Measurements from ENCODE around the gene ZCCHC18.
A peak's percentile ranks its signal among the peaks of the same experiment; 100 is the strongest.
"Not testable (repeated sequence)": the region's sequence is repeated elsewhere in the genome, so short reads cannot be mapped to it uniquely, and the experiment has no call there.

ZCCHC18 gene

DNA sequence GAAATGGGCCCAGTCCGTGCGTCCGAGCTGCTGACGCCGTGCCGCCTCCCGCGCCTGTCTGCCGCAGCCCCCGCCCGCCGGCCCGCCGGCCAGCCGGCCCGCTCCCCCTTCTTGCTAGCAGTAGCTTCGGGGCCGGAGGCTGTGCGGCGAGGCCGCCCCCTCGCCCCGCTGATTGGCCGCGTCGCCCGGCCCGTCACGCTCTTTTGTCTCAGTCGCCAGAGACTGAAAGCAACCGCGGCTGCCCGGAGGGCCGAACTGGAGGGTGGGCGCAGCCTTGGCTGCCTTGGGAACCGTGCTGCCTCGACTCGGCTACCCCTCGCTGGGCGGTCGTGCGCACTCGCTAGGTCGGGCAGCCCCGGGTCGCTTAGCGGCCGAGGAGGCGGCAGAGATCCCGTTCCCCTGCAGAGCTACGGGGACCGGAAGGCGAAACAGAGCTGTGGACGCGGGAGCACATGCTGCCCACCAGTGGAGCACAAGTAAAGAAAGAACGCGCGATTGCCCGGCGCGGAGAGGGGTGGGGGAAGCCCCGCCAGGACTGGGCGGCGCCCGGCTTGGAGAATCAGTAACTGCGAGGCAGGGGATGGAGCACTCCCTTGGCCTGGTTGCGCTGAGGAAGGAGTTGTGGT lies at the start of gene ZCCHC18:
TSS of gene ZCCHC18 (plus strand) at position 198 of the 626 bp plus-strand sequence. CDS start 1,589 bp downstream, outside the sequence.
- peak; percentile 20 for DNase-seq

- not testable (repeated sequence) for DNase-seq
Measured at GRCh38 chrX:104062636-104063035, 49.7 kb upstream of the ZCCHC18 start.

DNA sequence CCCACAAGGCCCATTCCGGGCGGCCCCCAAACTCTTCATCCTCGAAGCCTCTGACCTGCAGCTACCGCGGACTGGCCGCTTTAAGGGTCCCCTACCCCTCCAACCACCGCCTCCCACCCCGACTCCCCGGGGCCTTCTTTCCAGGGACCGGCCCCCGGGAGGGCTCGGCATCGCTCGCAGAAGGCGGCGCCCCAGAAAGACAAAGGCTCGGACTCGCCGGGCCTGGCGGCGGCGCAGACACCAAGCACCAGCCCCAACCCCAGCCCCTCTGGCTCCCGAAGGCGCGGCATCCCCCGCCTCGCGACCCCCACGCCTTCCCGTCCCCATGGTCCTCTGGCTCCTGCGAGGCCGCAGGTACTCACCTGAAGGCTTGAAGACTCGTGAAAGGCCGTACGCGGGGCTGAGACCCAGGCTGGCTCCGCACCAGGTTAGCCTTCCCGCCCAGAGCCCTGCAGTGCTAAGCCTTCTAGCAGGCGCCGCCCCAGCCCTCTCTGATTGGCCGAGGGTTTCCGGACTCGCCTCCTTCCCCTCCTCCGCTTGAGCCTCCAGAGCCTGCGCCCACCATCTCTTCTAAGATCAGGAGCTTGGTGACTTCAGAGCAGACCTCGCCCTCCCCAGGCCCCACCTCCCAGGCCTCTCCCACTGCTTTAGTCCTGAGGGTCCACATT lies 36.4 kb upstream of the ZCCHC18 start, which contains the start of gene TMSB15C:
TSS of gene TMSB15C (minus strand) at position 459 of the 668 bp plus-strand sequence.
- not testable (repeated sequence) for DNase-seq

DNA sequence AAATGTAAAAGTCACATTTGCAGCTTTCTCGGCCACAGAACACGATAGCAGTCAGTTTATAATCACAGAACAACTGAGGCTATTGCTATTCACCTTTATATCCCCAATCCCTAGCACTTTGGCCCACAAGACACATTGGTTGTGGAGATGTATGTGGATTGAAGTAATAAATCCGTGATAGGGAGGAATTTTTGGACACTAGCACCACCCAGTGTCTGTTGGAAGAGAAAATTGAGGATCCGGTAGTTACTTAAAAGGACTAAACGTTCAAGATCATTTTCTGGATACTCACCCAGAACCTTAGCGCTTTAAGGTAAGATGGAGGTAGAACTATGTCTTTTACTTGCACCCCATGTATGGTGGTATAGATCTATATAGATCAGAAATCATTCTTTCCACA lies 34.5 kb upstream of the ZCCHC18 start:
- DNase-seq = not testable (repeated sequence)

- DNase-seq = no peak
Measured at GRCh38 chrX:104084063-104084462, 28.3 kb upstream of the ZCCHC18 start.

- DNase-seq = no peak
Measured at GRCh38 chrX:104084534-104085277, 27.6 kb upstream of the ZCCHC18 start.

DNA sequence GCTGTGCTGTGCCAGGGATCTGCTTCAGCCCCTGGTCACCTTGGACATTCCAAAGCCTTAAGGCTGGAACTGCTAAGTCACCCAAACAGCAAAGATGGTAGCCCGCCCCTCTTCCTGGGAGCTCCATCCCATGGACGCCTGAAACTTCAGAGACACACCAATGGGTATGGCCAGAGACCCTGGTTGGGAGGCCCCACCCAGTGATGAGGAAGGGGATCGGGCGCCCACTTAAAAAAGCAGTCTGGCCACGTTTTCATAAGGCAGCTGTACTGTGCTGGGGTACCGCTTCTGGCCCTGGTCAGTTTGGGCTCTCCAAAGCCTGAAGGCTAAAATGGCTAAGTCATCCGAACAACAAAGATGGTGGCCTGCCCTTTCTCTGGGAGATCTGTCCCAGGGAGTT lies 26.8 kb upstream of the ZCCHC18 start:
- no peak for DNase-seq

DNA sequence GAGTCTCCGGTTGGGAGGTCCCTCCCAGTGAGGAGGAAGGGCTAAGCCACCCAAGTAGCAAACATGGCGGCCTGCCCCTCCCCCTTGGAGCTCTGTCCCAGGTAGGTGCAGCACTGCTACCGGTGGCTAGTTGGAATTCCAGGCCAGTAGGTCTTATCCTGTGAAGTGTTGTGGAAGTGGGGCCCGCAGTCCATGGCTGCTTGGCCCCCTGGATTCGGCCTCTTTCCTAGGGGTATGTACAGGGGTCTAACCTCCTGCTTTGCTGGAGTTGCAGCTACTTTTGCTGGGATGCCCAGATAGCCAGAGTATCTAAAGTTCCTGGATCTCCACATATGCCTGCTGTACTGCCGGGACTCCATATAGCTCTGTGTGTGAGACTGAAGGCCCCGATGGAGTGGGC lies 26.4 kb upstream of the ZCCHC18 start:
- no peak for DNase-seq

- peak; percentile 49 for DNase-seq
Measured at GRCh38 chrX:104098151-104098808, 14.0 kb upstream of the ZCCHC18 start.

DNA sequence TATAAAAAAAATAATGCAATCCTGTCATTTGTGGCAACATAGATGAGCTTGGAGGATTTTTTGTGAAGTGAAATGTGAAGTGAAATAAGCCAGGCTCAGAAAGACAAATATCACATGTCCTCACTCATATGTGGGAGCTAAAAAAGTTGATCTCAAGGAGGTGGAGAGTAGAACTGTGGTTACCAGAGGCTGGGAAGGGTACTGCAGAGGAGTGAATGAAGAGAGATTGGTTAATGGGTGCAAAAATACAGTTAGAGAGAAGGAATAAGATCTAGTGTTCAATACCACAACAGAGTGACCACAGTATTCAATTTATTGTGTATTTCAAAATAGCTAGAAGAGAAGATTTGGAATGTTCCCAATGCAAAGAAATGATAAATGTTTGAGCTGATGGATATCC lies 13.4 kb upstream of the ZCCHC18 start:
- DNase-seq = no peak

DNA sequence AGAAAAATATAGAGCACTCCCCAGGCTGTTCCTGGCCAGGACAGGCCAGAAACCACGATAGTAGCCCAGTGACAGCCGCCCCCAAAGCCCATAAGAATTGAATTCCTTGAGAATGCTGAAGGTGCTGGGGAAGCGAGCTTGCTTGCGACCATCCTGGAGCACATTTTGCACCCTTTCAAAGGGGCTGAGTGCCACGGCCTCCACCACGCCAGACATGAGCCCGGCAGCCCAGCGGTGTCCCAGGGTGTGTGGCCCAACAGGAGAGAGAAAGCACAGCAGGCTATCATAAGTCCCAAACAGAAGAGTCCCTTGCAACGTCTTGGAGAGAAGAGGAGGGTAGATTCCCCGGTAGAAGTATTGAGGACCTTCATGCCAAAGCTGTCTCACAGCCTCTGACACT lies 7.6 kb upstream of the ZCCHC18 start:
- no peak for DNase-seq

DNA sequence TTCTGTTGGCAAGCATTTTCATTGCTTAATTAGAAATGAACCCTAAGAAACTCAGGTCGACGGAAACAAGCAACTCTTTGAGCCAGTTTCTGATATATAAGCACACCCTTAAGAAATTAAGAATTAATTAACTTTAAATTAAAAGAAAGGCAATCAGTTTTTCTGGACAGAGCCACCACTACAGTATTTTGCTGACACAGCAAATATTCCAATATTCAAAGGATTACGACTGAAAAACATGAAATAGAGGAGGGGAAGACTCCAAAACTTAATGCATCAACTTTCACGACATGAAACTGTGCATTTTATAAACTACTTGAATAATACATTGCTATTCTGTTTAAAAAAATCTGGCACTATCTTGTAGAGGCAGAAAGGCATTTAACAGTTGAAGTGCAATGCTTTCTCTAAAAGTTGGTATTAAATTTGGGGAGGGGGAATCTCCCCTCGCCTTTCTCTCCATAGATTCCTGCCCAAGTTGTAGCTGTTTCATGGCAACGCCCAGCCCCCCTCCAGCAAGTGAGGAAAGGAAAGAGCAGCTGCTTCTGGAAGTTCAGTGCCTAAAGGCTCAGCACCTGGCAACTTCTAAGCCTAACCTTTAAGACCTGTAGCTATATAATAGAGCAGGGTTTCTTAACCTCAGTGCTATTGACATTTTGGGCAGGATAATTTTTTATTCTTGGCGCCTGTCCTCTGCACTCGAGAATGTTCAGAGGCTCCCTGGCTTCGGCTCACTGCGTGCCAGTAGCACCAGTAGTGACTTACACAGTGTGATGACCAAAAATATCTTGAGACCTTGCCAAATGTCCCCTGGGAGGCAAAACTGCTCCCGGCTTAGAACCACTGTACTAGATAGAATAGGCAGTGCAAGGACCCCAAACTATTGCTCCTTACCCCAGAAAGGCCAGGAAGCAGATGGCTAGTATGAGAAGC lies 6.7 kb upstream of the ZCCHC18 start:
- no peak for DNase-seq

GRCh38 chrX:104108955-104109354 lies 3.4 kb upstream of the ZCCHC18 start:
- no peak for DNase-seq

GRCh38 chrX:104110491-104111240 lies 1.7 kb upstream of the ZCCHC18 start:
- DNase-seq = not testable (repeated sequence)

GRCh38 chrX:104113222-104113965 lies 1.1 kb downstream of the ZCCHC18 start:
- peak; percentile 2 for DNase-seq

- DNase-seq = no peak
Measured at GRCh38 chrX:104117759-104118158, 5.4 kb downstream of the ZCCHC18 start.

DNA sequence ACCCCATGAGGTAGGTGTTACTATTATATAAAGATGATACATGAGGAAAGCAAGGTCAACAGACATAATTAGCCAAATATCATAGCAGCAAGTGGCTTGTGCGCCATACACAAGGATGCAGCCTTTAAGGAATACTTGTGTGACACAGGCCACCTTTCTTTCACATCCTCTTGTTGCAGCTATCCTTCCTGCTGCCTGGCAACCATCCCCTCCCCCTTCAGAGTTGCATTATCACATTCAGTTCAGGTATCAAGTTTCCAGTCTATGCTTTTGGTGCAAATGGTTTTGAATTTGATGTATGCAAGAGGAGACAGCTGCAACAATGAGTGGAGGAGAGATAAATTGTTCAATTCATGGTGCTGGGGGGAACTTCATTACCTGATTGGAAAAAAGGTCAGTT lies 6.4 kb downstream of the ZCCHC18 start:
- no peak for DNase-seq

- no peak for DNase-seq
Measured at GRCh38 chrX:104122829-104123228, 10.5 kb downstream of the ZCCHC18 start.

- DNase-seq = no peak
Measured at GRCh38 chrX:104126856-104127255, 14.5 kb downstream of the ZCCHC18 start.

DNA sequence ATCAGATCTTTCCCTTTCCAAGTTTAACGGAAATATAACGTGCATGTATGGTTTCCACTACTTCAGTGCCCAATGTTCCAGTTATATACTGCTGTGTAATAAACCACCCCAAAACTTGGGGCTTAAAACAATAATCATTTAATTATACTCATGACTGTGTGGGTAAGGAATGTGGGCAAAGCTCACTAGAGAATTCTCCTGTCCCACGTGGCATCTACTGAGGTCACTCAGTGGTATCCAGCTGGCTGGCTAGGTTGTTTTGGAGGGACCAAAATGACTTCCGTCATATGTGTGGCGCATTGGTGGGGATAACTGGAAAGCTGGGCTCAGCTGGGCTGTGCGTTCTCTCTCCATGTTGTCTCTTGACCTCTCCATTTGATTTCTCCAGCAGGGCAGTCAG lies 18.5 kb downstream of the ZCCHC18 start:
- DNase-seq = no peak

Data from kidney glomerular epithelial cell (primary cell).